ENCODE results near the gene HK3. TPM values are rescaled to one million over a fixed set of nuclear protein-coding genes. Genes with fewer than 3 reads are reported as not detected.

The HK3 gene
- total RNA-seq, 1 experiment from 2014 or later = 0.17 TPM

GRCh38 chr5:176865964-176866363 lies 33.2 kb downstream of the HK3 start (continued):
- TF ChIP-seq ATF2 (CRISPR knock-in tag; IDR thresholded peaks at IDR 0.05; ENCODE audit: borderline replicate concordance, low read depth) (no peak), NFE2L1 (CRISPR knock-in tag; IDR thresholded peaks at IDR 0.05) (no peak), ZNF263 (CRISPR knock-in tag; IDR thresholded peaks at IDR 0.05; ENCODE audit: low read depth) (no peak)

DNA sequence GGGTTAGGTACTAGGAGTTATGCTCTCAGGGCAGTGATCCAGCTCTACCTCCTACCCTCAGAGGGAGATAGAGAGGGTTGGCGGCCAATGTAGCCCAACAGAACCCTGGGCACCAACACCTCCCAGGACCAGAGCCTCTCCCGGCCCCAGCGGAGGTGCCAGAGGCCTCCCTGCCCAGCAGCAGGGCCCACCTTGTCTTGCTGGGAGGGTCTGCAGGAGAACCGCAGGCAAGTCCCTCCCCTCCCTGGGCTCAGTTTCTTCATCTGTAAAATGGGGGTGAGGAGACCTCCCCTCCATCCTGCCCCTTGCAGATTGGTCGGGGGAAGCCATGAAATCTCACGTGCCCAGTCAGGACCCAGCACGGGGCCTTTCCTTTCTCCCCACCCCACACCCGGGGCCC lies 34.4 kb downstream of the HK3 start:
- H3K9me3 Mint-ChIP-seq = no peaks in the 10 kb centered on the region
- POLR2A ChIA-PET = interaction anchor here (0.9 kb wide), 1 partner anchor 62 kb away, joined by 3 read pairs; no protein-coding TSS in a partner anchor
- TF ChIP-seq NR1H2 (CRISPR knock-in tag; IDR thresholded peaks at IDR 0.05) (no peak), IRF2 (CRISPR knock-in tag; IDR thresholded peaks at IDR 0.05; ENCODE audit: borderline replicate concordance, low read depth) (no peak), TEAD1 (CRISPR knock-in tag; IDR thresholded peaks at IDR 0.05) (no peak), PRRX2 (CRISPR knock-in tag; IDR thresholded peaks at IDR 0.05) (no peak)
- TF ChIP-seq, protein P1, sequence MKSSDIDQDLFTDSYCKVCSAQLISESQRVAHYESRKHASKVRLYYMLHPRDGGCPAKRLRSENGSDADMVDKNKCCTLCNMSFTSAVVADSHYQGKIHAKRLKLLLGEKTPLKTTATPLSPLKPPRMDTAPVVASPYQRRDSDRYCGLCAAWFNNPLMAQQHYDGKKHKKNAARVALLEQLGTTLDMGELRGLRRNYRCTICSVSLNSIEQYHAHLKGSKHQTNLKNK (CRISPR knock-in tag; IDR thresholded peaks at IDR 0.05) = no peak
- TF ChIP-seq, protein P2, sequence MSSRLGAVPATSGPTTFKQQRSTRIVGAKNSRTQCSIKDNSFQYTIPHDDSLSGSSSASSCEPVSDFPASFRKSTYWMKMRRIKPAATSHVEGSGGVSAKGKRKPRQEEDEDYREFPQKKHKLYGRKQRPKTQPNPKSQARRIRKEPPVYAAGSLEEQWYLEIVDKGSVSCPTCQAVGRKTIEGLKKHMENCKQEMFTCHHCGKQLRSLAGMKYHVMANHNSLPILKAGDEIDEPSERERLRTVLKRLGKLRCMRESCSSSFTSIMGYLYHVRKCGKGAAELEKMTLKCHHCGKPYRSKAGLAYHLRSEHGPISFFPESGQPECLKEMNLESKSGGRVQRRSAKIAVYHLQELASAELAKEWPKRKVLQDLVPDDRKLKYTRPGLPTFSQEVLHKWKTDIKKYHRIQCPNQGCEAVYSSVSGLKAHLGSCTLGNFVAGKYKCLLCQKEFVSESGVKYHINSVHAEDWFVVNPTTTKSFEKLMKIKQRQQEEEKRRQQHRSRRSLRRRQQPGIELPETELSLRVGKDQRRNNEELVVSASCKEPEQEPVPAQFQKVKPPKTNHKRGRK (CRISPR knock-in tag; IDR thresholded peaks at IDR 0.05; ENCODE audit: borderline replicate concordance) = no peak
- H3K27me3 Mint-ChIP-seq (ENCODE audit: low read depth) = no peaks in the 10 kb centered on the region; the same call in 1 of the 2 replicates
- peaks cover 31% of the 10 kb centered on the region for H3K4me1 Mint-ChIP-seq
- ATAC-seq (no peak), DNase-seq (ENCODE audit: low spot score) (no peak)
- no peak overlapping the region for H3K27ac Mint-ChIP-seq
- H3K36me3 Mint-ChIP-seq = no peaks in the 10 kb centered on the region
- CTCF ChIA-PET = interaction anchor here (1.2 to 2.9 kb wide), 5 partner anchors 51 to 207 kb away, joined by 3 to 23 read pairs (median 5); no protein-coding TSS in a partner anchor
- no peak overlapping the region for H3K4me3 Mint-ChIP-seq

DNA sequence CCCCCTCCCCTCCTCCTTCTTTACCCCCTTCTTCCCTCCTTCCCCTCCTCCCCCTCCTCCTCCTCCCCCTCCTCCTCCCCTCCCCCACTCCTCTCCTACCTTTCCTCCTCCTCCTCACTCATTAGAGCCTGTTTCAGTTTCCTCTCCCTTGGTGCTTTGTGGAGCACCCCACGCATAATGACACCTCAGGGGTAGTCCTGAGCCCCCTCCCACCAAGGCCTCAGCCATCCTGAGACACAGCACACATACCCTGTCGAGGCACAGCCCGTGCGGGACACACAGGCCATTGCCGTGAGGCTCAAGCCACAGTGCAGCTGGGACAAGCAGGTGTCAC lies 35.4 kb downstream of the HK3 start:
- H3K9me3 Mint-ChIP-seq = no peaks in the 10 kb centered on the region
- ATAC-seq (peak; percentile 6; the same call in 1 of the 2 replicates), DNase-seq (ENCODE audit: low spot score) (no peak)
- ChIA-PET POLR2A (interaction anchor here (0.9 kb wide), 1 partner anchor 61 kb away, joined by 3 read pairs; no protein-coding TSS in a partner anchor), CTCF (interaction anchor here (1.0 to 2.9 kb wide), 7 partner anchors 10 to 248 kb away, joined by 3 to 23 read pairs (median 4); partner anchors contain the start of gene FGFR4)
- H3K27me3 Mint-ChIP-seq (ENCODE audit: low read depth) = no peaks in the 10 kb centered on the region; the same call in 1 of the 2 replicates
- H3K36me3 Mint-ChIP-seq = no peaks in the 10 kb centered on the region
- H3K4me1 Mint-ChIP-seq = peaks cover 30% of the 10 kb centered on the region
- peak overlapping the region; percentile 49; the same call in 1 of the 2 replicates for H3K27ac Mint-ChIP-seq
- no peak overlapping the region for H3K4me3 Mint-ChIP-seq
- TF ChIP-seq ZNF263 (CRISPR knock-in tag; IDR thresholded peaks at IDR 0.05; ENCODE audit: low read depth) = peak; percentile 57; the same call in 1 of the 2 replicates
- no peak for TF ChIP-seq E2F4 (CRISPR knock-in tag; IDR thresholded peaks at IDR 0.05; ENCODE audit: borderline replicate concordance, low read depth)
- no peak for TF ChIP-seq PRRX2 (CRISPR knock-in tag; IDR thresholded peaks at IDR 0.05)
- no peak for TF ChIP-seq EMX1 (CRISPR knock-in tag; IDR thresholded peaks at IDR 0.05)
- no peak for TF ChIP-seq NFE2L1 (CRISPR knock-in tag; IDR thresholded peaks at IDR 0.05)

DNA sequence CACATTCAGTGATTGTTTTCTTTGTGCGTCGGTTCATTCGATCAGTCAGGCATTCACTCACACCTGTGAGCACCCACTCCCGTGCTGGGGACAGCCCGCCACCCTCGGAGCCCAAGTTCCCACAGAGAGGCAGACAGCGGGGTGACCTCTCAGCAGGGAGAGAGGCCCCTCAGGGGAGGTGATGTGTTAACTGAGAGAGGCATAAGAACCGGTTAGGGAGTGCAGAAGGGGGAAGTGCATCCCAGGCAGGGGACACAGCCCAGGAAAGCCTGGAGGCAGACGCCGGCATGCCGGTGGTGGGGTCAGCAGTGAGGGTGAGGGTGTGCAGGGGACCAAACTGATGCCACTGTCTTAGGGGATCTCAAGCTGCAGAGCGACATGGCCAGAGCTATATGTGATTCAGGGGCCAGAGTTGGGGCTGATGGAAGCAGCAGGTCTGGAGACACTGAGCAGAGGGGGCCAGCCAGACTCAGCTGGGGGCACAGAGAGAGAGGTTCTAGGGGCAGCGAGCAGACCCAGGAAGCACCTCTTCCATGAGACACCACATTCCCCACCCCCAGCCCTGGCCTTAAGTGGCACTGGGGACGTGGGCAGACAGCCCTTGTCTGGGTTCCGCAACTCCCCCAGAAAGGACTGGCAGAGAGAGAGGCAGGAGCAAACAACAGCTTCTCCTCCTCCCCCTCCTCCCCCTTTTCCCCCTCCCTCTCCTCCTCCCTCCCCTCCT lies 35.9 kb downstream of the HK3 start:
- peak; percentile 12; the same call in 1 of the 2 replicates for ATAC-seq
- no peak for DNase-seq (ENCODE audit: low spot score)
- H3K4me1 Mint-ChIP-seq = peaks cover 30% of the 10 kb centered on the region
- ChIA-PET CTCF (interaction anchor here (0.5 to 2.9 kb wide), 7 partner anchors 11 to 249 kb away, joined by 3 to 23 read pairs (median 4); partner anchors contain the start of gene FGFR4), POLR2A (no interaction called here)
- H3K36me3 Mint-ChIP-seq = no peaks in the 10 kb centered on the region
- peak overlapping the region; percentile 79 for H3K27ac Mint-ChIP-seq
- H3K4me3 Mint-ChIP-seq = peak overlapping the region; percentile 40
- TF ChIP-seq CREB1 (CRISPR knock-in tag; IDR thresholded peaks at IDR 0.05) = no peak
- TF ChIP-seq ZNF423 (CRISPR knock-in tag; IDR thresholded peaks at IDR 0.05) = peak; percentile 41; the same call in 1 of the 2 replicates
- TF ChIP-seq TCF7 (CRISPR knock-in tag; IDR thresholded peaks at IDR 0.05; ENCODE audit: low read depth) = no peak
- TF ChIP-seq, protein P3, sequence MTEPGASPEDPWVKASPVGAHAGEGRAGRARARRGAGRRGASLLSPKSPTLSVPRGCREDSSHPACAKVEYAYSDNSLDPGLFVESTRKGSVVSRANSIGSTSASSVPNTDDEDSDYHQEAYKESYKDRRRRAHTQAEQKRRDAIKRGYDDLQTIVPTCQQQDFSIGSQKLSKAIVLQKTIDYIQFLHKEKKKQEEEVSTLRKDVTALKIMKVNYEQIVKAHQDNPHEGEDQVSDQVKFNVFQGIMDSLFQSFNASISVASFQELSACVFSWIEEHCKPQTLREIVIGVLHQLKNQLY (CRISPR knock-in tag; IDR thresholded peaks at IDR 0.05) = no peak
- H3K27me3 Mint-ChIP-seq (ENCODE audit: low read depth) = no peaks in the 10 kb centered on the region; the same call in 1 of the 2 replicates
- H3K9me3 Mint-ChIP-seq = no peaks in the 10 kb centered on the region

Data from WTC11 (cell line).